ENCODE data around the gene UBAP1L. TPM values are rescaled to one million over a fixed set of nuclear protein-coding genes. Genes with fewer than 3 reads are reported as not detected.
"Not testable (repeated sequence)": the region's sequence is repeated elsewhere in the genome, so short reads cannot be mapped to it uniquely, and the experiment has no call there.

The UBAP1L gene
- total RNA-seq, 1 donor from 2014 or later, result 5.6 TPM

- DNase-seq (ENCODE audit: low spot score), result no peak
Observed at GRCh38 chr15:65100442-65100841, 14.6 kb downstream of the UBAP1L start.

DNA sequence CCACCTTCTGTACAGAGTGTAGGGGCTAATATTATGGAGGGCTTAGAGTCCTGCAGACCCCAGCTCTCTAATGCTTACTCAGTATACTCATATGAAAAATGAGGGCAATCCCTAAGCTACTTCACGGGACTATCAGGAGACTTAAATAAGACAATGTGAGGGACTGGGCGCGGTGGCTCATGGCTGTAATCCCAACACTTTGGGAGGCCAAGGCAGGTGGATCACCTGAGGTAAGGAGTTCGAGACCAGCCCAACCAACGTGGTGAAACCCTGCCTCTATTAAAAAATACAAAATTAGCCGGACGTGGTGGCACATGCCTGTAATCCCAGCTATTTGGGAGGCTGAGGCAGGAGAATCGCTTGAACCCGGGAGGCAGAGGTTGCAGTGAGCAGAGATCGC lies 15.2 kb downstream of the UBAP1L start:
- DNase-seq (ENCODE audit: low spot score), result not testable (repeated sequence)

DNA sequence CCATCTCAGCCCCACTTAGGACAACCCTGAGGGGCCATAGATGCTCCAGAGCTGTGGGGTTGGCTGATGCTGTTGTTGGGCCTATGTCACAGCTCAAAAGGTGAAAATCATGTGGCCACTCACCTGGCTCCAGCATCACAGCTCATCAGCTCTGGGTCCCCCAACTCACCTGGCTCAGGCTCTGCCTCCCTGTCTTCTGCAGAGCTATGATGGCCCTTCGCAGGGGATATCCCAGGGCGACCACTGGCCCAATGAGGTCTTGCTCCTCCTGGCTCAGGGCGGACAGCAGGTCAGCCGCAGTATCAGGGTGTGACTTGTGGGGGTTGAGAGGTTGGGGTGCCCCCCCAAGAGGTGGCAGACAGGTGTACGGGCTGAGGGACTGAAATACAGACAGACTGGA lies 15.7 kb downstream of the UBAP1L start:
- DNase-seq (ENCODE audit: low spot score), result no peak

DNA sequence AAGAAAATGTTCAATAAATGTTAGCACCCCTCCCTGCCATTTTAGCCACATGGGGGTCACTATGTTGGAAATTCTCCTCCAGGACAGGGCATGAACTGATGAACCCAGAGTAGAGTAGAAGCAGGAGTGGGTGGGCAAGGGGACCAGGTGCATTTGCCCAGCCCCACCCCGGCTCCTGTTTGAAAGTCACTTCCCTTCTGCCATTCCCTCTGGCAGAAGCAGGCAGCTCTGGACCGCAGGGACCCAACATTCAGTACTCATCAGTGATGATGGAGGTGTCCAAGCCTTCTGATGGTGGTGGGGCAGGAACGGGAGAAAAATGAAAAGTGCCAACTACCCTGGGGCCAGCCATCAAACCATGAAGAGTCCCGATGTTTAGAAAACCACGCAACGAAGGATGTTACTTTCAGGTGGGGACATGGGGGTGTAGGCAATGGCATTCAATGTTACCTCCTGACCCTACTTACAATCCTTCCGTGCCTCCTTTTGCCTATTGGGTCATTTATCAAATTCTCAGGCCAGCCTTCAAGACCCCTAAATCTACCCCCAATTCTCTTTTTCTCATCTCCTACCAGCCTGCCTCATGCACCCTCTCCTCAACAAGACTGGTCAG lies 17.2 kb downstream of the UBAP1L start:
- no peak for DNase-seq (ENCODE audit: low spot score)

- DNase-seq (ENCODE audit: low spot score), result no peak
Observed at GRCh38 chr15:65096481-65097385, 18.3 kb downstream of the UBAP1L start.

DNA sequence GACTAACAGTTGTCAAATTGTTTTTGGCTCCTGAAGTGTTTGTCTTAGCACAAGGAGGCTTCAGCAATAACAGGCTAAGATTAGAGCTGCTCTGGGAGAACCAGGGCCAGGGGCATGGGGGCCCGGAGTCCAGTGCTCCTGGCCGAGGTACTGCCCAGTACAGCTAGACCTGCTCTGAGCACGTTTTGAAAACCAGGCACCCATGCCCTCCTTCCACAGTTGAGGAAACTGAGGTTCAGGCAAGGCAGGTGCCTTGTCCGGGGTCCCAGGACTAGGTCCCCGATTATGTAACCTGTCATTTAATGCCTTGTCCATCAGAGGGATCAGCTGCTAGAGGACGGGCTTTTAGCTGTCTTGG lies 19.3 kb downstream of the UBAP1L start:
- DNase-seq (ENCODE audit: low spot score), result no peak

GRCh38 chr15:65095011-65095746 lies 19.8 kb downstream of the UBAP1L start:
- DNase-seq (ENCODE audit: low spot score), result no peak

DNA sequence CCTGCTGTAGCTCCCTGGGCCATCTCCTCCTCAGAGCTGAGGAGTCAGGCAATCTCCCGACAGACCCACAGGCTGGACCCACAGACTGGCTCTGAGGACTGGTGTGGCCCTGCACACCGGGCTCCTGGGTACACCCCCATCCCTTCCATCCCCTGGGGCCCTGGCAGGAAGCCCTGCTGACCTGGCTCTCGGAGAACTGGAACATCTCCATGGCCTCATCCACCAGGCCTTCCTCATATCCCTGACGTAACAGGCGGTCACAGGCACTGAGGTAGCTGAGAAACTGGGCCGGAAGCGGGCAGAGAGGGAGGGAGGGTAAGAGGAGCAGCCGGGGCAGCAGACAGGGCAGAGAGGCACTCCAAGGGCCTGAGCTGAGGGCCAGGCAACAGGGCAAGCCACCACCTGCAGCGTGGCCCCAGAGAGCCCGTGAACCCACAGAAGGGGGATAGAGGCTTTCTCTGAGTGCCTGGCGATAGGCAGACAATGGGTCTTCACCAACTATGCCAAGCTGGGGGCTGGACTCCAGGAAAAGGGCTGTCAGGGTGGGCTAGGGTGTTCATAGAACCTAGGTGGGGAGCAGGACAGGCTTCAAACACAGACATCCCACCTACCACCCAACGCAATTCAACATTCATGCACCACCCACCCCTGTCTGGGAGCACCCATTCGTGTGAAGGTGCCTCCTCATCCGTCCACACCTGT lies 20.6 kb downstream of the UBAP1L start:
- DNase-seq (ENCODE audit: low spot score), result no peak

DNA sequence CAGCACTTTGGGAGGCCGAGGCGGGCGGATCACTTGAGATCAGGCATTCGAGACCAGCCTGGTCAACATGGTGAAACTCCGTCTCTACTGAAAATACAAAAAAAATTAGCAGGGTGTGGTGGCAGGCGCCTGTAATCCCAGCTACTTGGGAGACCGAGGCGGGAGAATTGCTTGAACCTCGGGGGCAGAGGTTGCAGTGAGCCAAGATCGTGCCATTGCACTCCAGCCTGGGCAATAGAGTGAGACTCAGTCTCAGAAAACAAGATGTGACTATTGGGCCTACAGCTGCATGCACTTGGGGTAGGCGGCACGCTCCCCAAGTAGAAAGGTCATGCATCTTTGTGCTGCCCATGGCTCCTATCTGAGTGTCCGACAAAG lies 21.2 kb downstream of the UBAP1L start:
- not testable (repeated sequence) for DNase-seq (ENCODE audit: low spot score)

GRCh38 chr15:65092911-65093792 lies 21.8 kb downstream of the UBAP1L start:
- no peak for DNase-seq (ENCODE audit: low spot score)

- no peak for DNase-seq (ENCODE audit: low spot score)
Observed at GRCh38 chr15:65091946-65092770, 22.8 kb downstream of the UBAP1L start.

- no peak for DNase-seq (ENCODE audit: low spot score)
Observed at GRCh38 chr15:65089206-65089824, 25.7 kb downstream of the UBAP1L start.

DNA sequence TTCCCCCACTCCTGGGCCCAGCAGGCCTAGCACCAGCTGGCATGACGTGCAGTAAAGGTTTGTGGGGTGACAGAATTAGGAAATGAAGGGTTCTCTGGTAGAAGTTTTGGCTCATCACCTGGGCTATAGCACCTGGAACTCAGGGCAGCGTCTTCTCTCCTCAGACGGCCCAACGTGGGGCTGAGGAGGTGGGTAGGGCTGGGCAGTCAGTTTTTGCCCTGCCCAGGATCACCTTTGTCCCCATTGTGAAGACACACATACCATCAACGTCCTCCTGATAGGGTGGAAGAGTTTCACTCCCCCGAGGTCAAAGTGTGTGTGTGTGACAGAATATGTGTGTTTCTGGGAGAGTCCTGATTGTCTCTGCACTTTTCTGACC lies 26.4 kb downstream of the UBAP1L start:
- DNase-seq (ENCODE audit: low spot score), result no peak

DNA sequence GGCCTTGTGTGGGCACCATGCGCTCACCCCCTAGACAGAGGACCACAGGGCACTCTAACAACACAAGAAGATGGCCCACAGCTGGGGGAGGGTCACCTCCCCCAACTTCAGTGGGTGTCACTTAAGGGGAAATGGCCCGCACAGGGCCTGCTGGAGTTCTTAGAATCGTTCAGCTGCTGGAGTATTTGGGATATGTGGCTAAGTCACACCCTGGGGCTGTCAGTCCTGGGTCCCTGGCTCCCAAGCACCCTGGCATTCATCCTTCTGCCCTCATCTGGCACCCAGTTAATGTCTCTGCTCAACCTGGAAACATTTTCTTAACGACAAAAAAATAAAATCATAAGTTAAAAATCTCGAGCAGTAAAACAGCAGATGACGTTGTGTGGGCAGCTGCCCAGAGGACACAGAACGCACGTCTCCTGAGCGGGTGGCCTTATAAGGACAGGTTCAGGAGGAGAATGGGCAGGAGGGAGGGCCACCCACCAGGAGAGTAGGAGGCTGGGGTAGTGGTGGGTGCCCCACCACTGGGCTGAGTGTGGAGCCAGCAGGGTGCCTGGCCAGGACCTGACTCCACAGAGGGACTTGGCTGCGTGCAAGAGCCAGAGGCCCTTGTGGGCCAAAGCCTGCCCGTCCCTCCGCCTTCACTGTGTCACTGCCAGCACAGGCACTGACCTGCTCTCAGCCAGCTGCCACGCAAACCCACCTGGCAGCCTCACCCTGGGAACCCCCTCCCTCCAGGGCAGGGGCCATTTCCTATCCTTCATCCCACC lies 26.9 kb downstream of the UBAP1L start:
- DNase-seq (ENCODE audit: low spot score), result peak; percentile 68

DNA sequence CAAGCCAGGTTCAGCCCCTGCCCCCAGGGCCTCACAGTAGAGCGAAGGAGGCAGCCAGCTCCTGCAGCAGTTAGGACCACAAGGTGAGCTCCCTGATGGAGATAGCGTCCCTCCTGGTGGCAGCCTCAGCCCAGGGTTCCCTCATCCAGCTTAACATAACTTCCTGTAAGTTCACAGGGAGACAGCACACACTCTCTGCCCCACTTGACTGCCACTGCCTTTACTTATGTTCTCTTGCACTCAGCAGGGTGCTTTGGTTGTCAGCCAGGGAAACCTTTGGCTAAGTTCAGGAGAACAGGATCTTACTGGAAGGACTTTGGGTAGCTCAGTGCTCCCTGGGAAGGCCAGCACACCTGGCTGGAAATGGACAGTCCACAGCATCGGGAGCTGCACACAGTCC lies 27.6 kb downstream of the UBAP1L start:
- DNase-seq (ENCODE audit: low spot score), result no peak

- no peak for DNase-seq (ENCODE audit: low spot score)
Observed at GRCh38 chr15:65086680-65087111, 28.3 kb downstream of the UBAP1L start.

DNA sequence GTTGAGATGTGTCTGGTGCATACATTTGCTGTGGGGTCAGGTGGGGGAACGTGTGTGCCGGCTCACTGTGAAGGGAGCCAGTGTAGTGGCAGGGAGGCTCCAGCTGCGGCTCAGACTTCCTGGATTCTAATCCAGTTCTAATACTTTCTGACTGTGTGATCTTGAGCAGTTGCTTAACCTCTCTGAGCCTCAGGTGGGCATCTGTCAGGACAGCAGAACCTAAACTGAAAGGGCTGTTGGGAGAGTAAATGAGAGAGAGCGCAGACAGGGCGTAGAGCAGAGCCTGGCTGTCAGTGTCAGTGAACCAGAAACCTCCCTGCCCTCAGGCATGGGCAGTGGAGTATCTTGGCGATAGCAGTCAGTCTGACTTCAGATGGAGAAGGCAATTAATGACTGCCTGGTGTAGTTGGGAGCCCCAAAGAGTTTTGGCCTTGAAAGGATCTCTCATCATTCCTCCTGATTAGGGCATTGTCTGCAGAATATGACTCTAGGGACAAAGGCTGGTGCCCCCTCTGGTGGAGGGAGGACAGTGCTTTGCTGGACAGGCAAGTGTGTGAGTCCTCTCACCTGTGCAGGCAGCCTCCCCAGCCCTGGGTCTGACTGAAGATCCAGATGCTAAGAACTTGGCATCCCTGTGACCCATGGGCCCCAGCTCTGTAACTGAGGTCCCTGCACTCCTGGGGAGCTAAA lies 28.9 kb downstream of the UBAP1L start:
- no peak for DNase-seq (ENCODE audit: low spot score)

- DNase-seq (ENCODE audit: low spot score), result no peak
Observed at GRCh38 chr15:65085207-65085753, 29.7 kb downstream of the UBAP1L start.

Data from mucosa of gallbladder (tissue), 1 donor.